ENCODE results near the gene RHOT2.

DNA sequence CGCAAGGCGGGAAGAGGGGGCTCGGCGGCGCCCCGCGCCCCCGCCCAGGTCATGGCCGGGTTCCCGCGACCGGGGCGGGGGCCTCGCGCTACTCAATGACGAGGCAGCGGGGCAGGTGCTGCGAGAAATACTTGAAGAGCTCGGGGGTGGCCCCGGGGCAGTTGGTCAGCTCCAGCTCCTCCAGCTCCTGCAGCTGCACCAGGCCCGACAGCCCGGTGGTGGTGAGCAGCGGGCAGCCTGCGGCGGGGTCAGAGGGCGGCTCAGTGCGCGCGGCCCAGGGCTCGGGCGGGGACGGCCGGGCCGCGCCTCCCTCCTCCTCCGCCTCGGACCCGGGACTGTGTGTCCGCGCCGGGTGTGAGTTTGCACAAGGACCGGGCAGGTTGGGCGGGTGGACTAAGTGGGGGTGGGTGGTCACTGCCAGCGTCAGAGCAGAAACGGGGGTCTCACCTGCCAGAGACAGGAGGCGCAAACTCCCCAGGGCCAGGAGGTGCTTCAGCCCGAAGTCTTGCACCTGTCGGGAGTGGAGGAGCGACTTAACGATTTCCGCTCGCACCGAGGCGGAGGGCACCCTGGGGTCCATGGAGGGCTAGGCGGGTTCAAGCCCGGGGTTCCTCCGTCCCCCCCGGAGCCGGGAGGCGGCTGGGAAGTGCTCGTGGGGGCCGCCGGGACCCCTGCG, 26.4 kb downstream of the RHOT2 start:
- no peak for TF ChIP-seq POLR2A (IDR thresholded peaks at IDR 0.05)
- TF ChIP-seq POLR2AphosphoS5 (IDR thresholded peaks at IDR 0.05) = no peak
- TF ChIP-seq EP300 (IDR thresholded peaks at IDR 0.05) = no peak
